H1 (cell line): ENCODE data around the gene PLVAP. TPM values are rescaled to one million over a fixed set of nuclear protein-coding genes. Genes with fewer than 3 reads are reported as not detected.

ENCODE experiments used
- BACH1 ChIP-seq: IDR thresholded peaks from 2 replicates; pipeline ENCODE4 v1.6.1; 2012; ENCODE audit warnings: low read length, improper control_type of control experiment
- FOSL1 ChIP-seq: IDR thresholded peaks from 2 replicates; pipeline ENCODE4 v1.6.1; 2011; ENCODE audit warnings: mild to moderate bottlenecking, low read depth, low read length, moderate library complexity; ENCODE audit not compliant: insufficient read depth
- HDAC2 ChIP-seq, 2 experiments: fragments of 300-600 bp in 1 of 2; sonication (generic) in 1 of 2; IDR thresholded peaks; 2 replicates each; pipeline ENCODE4 v1.6.1; 2011 to 2012; ENCODE audit warnings: low read depth in 2 of 2, low read length in 2 of 2, mild to moderate bottlenecking in 2 of 2, moderate library complexity in 2 of 2, borderline replicate concordance in 1 of 2, inconsistent platforms in 1 of 2
- NANOG ChIP-seq: IDR thresholded peaks from 2 replicates; pipeline ENCODE4 v1.6.1; 2011; ENCODE audit warnings: low read length, low read depth, mild to moderate bottlenecking, inconsistent platforms; ENCODE audit not compliant: insufficient read depth, poor library complexity, severe bottlenecking
- SIRT6 ChIP-seq: IDR thresholded peaks from one replicate; pipeline ENCODE4 v1.7.1; 2012; ENCODE audit warnings: low read length, inconsistent platforms
- ZNF274 ChIP-seq: IDR thresholded peaks from 2 replicates; pipeline ENCODE4 v1.7.0; 2012; ENCODE audit warnings: low read length, borderline replicate concordance; ENCODE audit errors: extremely low read depth
- polyA plus RNA-seq, 7 experiments: library from polyadenylated mRNA; depleted of rRNA in 3 of 7; stranded (reverse) in 5 of 7; unstranded in 2 of 7; fragments of >200 nt in 5 of 7; fragments of 200-250 nt in 2 of 7; gene quantifications; 1 replicate in 5 of 7; 2 replicates in 1 of 7; 4 replicates in 1 of 7; pipeline versions ENCODE4 v1.2.1 to v1.2.3, GENCODE V29; 2011 to 2013; ENCODE audit warnings: missing spikeins in 2 of 7, mixed read lengths in 2 of 7
- total RNA-seq: library from RNA; stranded (reverse); fragmentation: NEBNext Ultra II Directional; extraction: Animal tissue kit (Norgen Biotek cat#: 25700); gene quantifications from 2 replicates; pipeline ENCODE4 v1.2.1, GENCODE V29; 2021
- TF ChIP-seq, protein P1 (sequence below): fragments of 300-600 bp; sonication (generic); IDR thresholded peaks from 2 replicates; pipeline ENCODE4 v1.7.1; 2012; ENCODE audit warnings: low read length, moderate library complexity, mild to moderate bottlenecking, inconsistent platforms; ENCODE audit not compliant: insufficient replicate concordance

The PLVAP gene
- total and polyA plus RNA-seq, 2 of the 8 experiments (the other 6 are each of a cell fraction or from before 2014, with no cell fraction given) = 0.32 TPM; not detected in 1

DNA sequence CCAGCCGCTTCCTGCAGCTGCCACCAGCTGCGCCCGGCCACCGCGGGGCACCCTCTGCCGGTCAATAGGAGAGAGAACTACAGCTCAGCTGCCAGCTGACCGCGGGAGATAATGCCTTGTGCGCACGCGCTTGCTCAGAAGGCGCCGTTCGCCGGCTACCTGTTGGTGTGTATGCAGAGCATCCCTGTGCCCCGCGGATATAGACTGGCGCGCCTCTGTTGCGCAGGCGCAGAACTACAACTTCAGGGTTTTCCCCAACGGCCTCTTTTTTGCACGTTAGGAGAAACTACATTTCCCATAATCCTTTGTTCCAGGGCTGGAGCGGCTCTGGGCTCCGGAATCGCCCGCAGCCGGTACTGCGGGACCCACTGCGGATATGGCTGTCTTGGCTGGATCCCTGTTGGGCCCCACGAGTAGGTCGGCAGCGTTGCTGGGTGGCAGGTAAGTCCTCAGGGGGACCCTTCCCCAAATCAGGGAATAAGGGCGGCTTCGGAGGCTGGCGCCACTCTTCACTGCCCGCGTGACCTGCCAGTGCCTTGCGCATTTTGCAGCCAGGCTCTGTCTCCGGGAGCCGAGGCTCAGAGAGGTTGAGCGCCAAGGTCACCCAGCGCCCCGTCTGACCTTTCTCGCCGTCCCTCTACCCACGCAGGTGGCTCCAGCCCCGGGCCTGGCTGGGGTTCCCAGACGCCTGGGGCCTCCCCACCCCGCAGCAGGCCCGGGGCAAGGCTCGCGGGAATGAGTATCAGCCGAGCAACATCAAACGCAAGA is 71.4 kb downstream of the PLVAP start, which contains the start of gene MRPL34 (continued):
- TF ChIP-seq, protein P1, sequence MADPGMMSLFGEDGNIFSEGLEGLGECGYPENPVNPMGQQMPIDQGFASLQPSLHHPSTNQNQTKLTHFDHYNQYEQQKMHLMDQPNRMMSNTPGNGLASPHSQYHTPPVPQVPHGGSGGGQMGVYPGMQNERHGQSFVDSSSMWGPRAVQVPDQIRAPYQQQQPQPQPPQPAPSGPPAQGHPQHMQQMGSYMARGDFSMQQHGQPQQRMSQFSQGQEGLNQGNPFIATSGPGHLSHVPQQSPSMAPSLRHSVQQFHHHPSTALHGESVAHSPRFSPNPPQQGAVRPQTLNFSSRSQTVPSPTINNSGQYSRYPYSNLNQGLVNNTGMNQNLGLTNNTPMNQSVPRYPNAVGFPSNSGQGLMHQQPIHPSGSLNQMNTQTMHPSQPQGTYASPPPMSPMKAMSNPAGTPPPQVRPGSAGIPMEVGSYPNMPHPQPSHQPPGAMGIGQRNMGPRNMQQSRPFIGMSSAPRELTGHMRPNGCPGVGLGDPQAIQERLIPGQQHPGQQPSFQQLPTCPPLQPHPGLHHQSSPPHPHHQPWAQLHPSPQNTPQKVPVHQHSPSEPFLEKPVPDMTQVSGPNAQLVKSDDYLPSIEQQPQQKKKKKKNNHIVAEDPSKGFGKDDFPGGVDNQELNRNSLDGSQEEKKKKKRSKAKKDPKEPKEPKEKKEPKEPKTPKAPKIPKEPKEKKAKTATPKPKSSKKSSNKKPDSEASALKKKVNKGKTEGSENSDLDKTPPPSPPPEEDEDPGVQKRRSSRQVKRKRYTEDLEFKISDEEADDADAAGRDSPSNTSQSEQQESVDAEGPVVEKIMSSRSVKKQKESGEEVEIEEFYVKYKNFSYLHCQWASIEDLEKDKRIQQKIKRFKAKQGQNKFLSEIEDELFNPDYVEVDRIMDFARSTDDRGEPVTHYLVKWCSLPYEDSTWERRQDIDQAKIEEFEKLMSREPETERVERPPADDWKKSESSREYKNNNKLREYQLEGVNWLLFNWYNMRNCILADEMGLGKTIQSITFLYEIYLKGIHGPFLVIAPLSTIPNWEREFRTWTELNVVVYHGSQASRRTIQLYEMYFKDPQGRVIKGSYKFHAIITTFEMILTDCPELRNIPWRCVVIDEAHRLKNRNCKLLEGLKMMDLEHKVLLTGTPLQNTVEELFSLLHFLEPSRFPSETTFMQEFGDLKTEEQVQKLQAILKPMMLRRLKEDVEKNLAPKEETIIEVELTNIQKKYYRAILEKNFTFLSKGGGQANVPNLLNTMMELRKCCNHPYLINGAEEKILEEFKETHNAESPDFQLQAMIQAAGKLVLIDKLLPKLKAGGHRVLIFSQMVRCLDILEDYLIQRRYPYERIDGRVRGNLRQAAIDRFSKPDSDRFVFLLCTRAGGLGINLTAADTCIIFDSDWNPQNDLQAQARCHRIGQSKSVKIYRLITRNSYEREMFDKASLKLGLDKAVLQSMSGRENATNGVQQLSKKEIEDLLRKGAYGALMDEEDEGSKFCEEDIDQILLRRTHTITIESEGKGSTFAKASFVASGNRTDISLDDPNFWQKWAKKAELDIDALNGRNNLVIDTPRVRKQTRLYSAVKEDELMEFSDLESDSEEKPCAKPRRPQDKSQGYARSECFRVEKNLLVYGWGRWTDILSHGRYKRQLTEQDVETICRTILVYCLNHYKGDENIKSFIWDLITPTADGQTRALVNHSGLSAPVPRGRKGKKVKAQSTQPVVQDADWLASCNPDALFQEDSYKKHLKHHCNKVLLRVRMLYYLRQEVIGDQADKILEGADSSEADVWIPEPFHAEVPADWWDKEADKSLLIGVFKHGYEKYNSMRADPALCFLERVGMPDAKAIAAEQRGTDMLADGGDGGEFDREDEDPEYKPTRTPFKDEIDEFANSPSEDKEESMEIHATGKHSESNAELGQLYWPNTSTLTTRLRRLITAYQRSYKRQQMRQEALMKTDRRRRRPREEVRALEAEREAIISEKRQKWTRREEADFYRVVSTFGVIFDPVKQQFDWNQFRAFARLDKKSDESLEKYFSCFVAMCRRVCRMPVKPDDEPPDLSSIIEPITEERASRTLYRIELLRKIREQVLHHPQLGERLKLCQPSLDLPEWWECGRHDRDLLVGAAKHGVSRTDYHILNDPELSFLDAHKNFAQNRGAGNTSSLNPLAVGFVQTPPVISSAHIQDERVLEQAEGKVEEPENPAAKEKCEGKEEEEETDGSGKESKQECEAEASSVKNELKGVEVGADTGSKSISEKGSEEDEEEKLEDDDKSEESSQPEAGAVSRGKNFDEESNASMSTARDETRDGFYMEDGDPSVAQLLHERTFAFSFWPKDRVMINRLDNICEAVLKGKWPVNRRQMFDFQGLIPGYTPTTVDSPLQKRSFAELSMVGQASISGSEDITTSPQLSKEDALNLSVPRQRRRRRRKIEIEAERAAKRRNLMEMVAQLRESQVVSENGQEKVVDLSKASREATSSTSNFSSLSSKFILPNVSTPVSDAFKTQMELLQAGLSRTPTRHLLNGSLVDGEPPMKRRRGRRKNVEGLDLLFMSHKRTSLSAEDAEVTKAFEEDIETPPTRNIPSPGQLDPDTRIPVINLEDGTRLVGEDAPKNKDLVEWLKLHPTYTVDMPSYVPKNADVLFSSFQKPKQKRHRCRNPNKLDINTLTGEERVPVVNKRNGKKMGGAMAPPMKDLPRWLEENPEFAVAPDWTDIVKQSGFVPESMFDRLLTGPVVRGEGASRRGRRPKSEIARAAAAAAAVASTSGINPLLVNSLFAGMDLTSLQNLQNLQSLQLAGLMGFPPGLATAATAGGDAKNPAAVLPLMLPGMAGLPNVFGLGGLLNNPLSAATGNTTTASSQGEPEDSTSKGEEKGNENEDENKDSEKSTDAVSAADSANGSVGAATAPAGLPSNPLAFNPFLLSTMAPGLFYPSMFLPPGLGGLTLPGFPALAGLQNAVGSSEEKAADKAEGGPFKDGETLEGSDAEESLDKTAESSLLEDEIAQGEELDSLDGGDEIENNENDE = no peak
- no peak for TF ChIP-seq ZNF274
- TF ChIP-seq NANOG = no peak
- TF ChIP-seq HDAC2 (IDR thresholded peaks at IDR 0.05; ENCODE audit: borderline replicate concordance in 1 of 2, low read depth in 2 of 2, low read length in 2 of 2) = 0 out of 4 replicates have a peak, but pooled peaks of 1 of the 2 experiments have one; percentile 60
- no peak for TF ChIP-seq BACH1
- no peak for TF ChIP-seq FOSL1
- TF ChIP-seq SIRT6 = no peak
